Spinal cord (tissue), 10 donors: ENCODE results near the gene FGL2. TPM values are rescaled to one million over a fixed set of nuclear protein-coding genes. Genes with fewer than 3 reads are reported as not detected.
"Not testable (repeated sequence)": the region's sequence is repeated elsewhere in the genome, so short reads cannot be mapped to it uniquely, and the experiment has no call there.

Experiments
- DNase-seq, 6 donors: peaks; one replicate each; pipeline versions ENCODE4 v3.0.0 to v3.0.0-alpha.2; 2013 to 2015; ENCODE audit warnings: low spot score in 6 of 6, low read depth in 4 of 6
- H3K27ac ChIP-seq: one replicate; pipeline ENCODE4 v1.5.1; 2013; ENCODE audit warnings: low read depth, low read length, control low read depth
- H3K27me3 ChIP-seq: one replicate; pipeline ENCODE4 v1.6.1; 2013; ENCODE audit warnings: low read length; ENCODE audit not compliant: control insufficient read depth, insufficient read depth
- H3K36me3 ChIP-seq: one replicate; pipeline ENCODE4 v1.6.1; 2013; ENCODE audit warnings: low read length; ENCODE audit not compliant: control insufficient read depth, insufficient read depth
- H3K4me1 ChIP-seq: one replicate; pipeline ENCODE4 v1.6.1; 2013; ENCODE audit warnings: low read length; ENCODE audit not compliant: control insufficient read depth, insufficient read depth
- H3K4me3 ChIP-seq: one replicate; pipeline ENCODE4 v1.5.1; 2013; ENCODE audit warnings: low read depth, low read length, control low read depth
- H3K9me3 ChIP-seq: one replicate; pipeline ENCODE4 v1.6.1; 2013; ENCODE audit warnings: low read length; ENCODE audit not compliant: control insufficient read depth, insufficient read depth
- WGBS: methylation state at CpG from one replicate; pipeline ENCODE4 v1.1.5; 2013; ENCODE audit warnings: missing lambda C conversion rate; ENCODE audit not compliant: insufficient coverage; 5-methylcytosine and 5-hydroxymethylcytosine counted together
- polyA plus RNA-seq, 2 donors: library from polyadenylated mRNA; unstranded; fragments of 120-200 nt; gene quantifications; one replicate each; pipeline ENCODE4 v1.2.1, GENCODE V29; 2013; ENCODE audit not compliant: insufficient read length in 2 of 2
- total RNA-seq, 2 donors: library from RNA; depleted of rRNA in 1 of 2; stranded (reverse); fragments of 120-200 nt in 1 of 2; fragments of >200 nt in 1 of 2; gene quantifications; one replicate each; pipeline versions ENCODE4 v1.2.3 to v1.2.4, GENCODE V29; 2013 to 2014
- donor health status: healthy.

Gene FGL2
- total and polyA plus RNA-seq, 4 donors: 3.9 to 135 (median 69.6) TPM

GRCh38 chr7:77185866-77186265 lies 13.8 kb downstream of the FGL2 start:
- H3K27ac ChIP-seq: no peak overlapping the region
- no CpG with 5 or more reads among the region's 2 CpGs for WGBS
- no peaks in the 10 kb centered on the region for H3K36me3 ChIP-seq

GRCh38 chr7:77184990-77185389 lies 14.6 kb downstream of the FGL2 start:
- DNase-seq: no peak
- no peaks in the 10 kb centered on the region for H3K4me1 ChIP-seq
- WGBS: no CpG with 5 or more reads among the region's 3 CpGs

More at GRCh38 chr7:77185866-77186265, 13.8 kb downstream of the FGL2 start:
- H3K27me3 ChIP-seq: no peaks in the 10 kb centered on the region
- no peak for DNase-seq
- H3K4me1 ChIP-seq: no peaks in the 10 kb centered on the region
- H3K9me3 ChIP-seq: no peaks in the 10 kb centered on the region
- H3K4me3 ChIP-seq: no peak overlapping the region

GRCh38 chr7:77184463-77184862 lies 15.2 kb downstream of the FGL2 start:
- Histone ChIP-seq H3K9me3 (no peaks in the 10 kb centered on the region), H3K4me1 (no peaks in the 10 kb centered on the region), H3K27me3 (no peaks in the 10 kb centered on the region), H3K4me3 (no peak overlapping the region), H3K36me3 (no peaks in the 10 kb centered on the region), H3K27ac (no peak overlapping the region)
- no peak for DNase-seq

More at GRCh38 chr7:77184990-77185389, 14.6 kb downstream of the FGL2 start:
- Histone ChIP-seq H3K36me3 (no peaks in the 10 kb centered on the region), H3K27ac (no peak overlapping the region), H3K9me3 (no peaks in the 10 kb centered on the region), H3K4me3 (no peak overlapping the region), H3K27me3 (no peaks in the 10 kb centered on the region)

GRCh38 chr7:77182261-77182660 lies 17.4 kb downstream of the FGL2 start:
- Histone ChIP-seq H3K9me3 (no peaks in the 10 kb centered on the region), H3K4me1 (no peaks in the 10 kb centered on the region), H3K27ac (no peak overlapping the region), H3K36me3 (no peaks in the 10 kb centered on the region), H3K27me3 (no peaks in the 10 kb centered on the region), H3K4me3 (no peak overlapping the region)
- no peak for DNase-seq
- no CpG with 5 or more reads among the region's 1 CpG for WGBS

GRCh38 chr7:77181734-77182133 lies 17.9 kb downstream of the FGL2 start:
- Histone ChIP-seq H3K27me3 (no peaks in the 10 kb centered on the region), H3K4me3 (no peak overlapping the region), H3K9me3 (no peaks in the 10 kb centered on the region), H3K36me3 (no peaks in the 10 kb centered on the region), H3K27ac (no peak overlapping the region), H3K4me1 (no peaks in the 10 kb centered on the region)
- 100% methylated on average over 1 of the region's 3 CpGs for WGBS
- no peak for DNase-seq

- no peak for DNase-seq
- Histone ChIP-seq H3K27me3 (no peaks in the 10 kb centered on the region), H3K4me3 (no peak overlapping the region), H3K27ac (no peak overlapping the region), H3K36me3 (no peaks in the 10 kb centered on the region), H3K4me1 (no peaks in the 10 kb centered on the region), H3K9me3 (no peaks in the 10 kb centered on the region)
- no CpG with 5 or more reads among the region's 4 CpGs for WGBS
Observed at GRCh38 chr7:77181015-77181595, 18.5 kb downstream of the FGL2 start.

GRCh38 chr7:77178024-77178423 lies 21.6 kb downstream of the FGL2 start:
- not testable (repeated sequence) for H3K4me1 ChIP-seq, H3K9me3 ChIP-seq, H3K27ac ChIP-seq

GRCh38 chr7:77177321-77177904 lies 22.2 kb downstream of the FGL2 start:
- not testable (repeated sequence) for H3K9me3 ChIP-seq, H3K36me3 ChIP-seq, H3K4me3 ChIP-seq, H3K27me3 ChIP-seq, H3K27ac ChIP-seq, H3K4me1 ChIP-seq
- no CpG with 5 or more reads among the region's 9 CpGs for WGBS
- peak in 1 of 6 donors; percentile 25 for DNase-seq

More at GRCh38 chr7:77178024-77178423, 21.6 kb downstream of the FGL2 start:
- H3K4me3 ChIP-seq, H3K27me3 ChIP-seq, H3K36me3 ChIP-seq, DNase-seq: not testable (repeated sequence)

- H3K36me3 ChIP-seq, H3K4me1 ChIP-seq, DNase-seq, H3K4me3 ChIP-seq, H3K9me3 ChIP-seq, H3K27me3 ChIP-seq, H3K27ac ChIP-seq: not testable (repeated sequence)
- no CpG with 5 or more reads among the region's 3 CpGs for WGBS
Observed at GRCh38 chr7:77175274-77175800, 24.3 kb downstream of the FGL2 start.

- H3K36me3 ChIP-seq, H3K4me3 ChIP-seq, H3K27me3 ChIP-seq, DNase-seq, H3K9me3 ChIP-seq, H3K4me1 ChIP-seq, H3K27ac ChIP-seq: not testable (repeated sequence)
- no CpG with 5 or more reads among the region's 4 CpGs for WGBS
Observed at GRCh38 chr7:77174418-77174817, 25.2 kb downstream of the FGL2 start.
